ENCODE measurements around the gene NHLH1.
"Not testable (repeated sequence)": the region's sequence is repeated elsewhere in the genome, so short reads cannot be mapped to it uniquely, and the experiment has no call there.

Gene NHLH1

DNA sequence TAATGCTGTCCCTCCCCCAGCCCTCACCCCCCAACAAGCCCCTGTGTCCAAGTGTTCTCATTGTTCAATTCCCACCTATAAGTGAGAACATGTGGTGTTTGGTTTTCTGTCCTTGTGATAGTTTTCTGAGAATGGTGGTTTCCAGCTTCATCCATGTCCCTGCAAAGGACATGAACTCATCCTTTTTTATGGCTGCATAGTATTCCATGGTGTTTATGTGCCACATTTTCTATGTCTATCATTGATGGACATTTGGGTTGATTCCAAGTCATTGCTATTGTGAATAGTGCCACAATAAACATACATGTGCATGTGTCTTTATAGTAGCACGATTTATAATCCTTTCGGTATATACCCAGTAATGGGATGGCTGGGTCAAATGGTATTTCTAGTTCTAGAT, 17.9 kb downstream of the NHLH1 start:
- not testable (repeated sequence) for DNase-seq

DNA sequence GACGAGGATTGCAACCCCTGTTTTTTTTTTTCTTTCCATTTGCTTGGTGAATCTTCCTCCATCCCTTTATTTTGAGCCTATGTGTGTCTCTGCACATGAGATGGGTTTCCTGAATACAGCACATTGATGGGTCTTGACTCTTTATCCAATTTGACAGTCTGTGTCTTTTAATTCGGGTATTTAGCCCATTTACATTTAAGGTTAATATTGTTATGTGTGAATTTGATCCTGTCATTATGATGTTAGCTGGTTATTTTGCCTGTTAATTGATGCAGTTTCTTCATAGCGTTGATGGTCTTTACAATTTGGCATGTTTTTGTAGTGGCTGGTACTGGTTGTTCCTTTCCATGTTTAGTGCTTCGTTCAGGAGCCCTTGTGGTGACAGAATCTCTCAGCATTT, 21.5 kb downstream of the NHLH1 start:
- DNase-seq: not testable (repeated sequence)

DNA sequence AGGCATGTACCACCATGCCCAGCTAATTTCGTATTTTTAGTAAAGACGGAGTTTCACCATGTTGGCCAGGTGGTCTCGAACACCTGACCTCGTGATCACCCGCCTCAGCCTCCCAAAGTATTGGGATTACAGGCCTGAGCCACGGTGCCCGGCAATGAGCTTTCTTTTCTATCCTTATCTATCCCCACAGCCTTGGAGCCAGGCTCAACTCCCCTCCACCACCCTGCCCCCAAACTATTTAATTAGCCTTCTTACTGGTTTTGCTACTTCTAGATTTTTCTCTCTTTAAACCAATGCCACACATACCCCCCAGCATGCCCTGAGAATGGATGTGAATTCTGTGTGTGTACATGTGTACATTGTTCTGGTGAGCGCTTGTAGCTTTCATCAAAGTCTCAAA, 27.8 kb downstream of the NHLH1 start:
- no peak for DNase-seq

DNA sequence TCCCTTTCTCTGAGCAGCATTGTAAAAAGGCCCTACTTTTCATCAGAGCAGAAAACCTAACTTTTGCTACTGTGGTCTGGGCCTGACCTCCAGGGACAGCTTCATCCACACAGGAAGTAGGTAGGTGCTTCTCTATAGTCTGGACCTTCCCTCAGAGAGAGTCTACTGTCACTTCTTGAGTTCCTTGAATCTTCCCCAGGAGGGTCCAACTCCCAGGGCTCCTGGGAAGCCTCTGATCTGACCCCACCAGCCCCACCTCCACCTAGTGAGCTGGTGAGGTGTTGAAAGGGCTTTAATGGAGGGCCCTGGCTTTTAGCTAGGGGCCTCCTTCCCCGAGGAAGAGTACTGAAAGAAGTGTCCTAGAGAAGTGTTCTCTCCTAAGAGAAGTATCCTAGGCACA, 30.8 kb downstream of the NHLH1 start:
- DNase-seq: no peak

DNA sequence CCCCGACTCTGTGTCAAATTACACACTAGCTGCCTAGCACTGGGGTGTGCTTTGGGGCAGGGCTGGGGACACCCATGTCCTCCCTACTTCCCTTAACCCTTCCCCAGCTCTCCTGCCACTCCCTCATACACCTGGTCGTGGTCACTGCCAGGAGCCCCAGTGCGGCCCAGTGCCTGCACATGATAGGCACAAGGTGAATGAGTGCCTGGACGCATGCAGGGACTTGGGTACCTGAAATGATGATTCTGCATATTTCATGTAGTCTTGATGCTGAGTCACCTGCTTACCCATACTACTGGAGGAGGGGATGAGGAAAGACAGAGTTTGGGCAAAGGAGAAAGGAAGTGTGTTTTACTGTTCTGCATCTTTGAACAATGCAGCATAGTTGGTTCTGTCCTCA, 32.0 kb downstream of the NHLH1 start:
- DNase-seq: no peak

DNA sequence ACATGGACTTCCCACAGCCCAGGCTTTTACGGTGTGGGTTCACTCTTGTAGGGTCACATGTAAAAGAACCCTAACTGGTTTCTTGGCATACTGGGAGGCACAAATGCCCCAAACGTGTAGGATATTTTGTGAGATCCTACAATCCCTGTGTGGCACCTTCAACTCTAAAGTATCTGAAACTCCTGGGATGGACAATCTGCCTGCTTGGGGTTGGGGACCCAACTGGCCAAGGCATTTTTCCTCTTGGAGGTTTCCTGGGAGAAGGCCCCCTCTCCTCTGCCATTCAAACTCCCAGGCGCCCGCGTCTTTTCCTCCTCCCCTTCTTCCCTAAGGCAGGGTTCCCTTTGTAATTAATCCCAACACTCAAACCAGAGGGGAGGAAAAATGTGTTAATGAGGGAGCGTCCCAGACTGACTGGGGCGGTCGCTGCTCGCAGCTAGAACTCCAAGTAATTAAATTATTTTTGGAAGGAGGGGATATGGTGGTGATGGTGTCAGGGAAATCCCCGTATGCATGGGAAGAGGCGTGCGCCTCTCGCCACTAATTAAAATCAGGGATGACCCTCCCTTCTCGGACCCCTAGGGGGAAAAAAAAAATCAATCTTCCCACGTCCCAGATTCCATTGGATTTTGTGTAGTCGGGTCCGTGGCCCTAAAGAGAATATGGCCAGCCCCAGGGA, 32.8 kb downstream of the NHLH1 start:
- DNase-seq: no peak

DNA sequence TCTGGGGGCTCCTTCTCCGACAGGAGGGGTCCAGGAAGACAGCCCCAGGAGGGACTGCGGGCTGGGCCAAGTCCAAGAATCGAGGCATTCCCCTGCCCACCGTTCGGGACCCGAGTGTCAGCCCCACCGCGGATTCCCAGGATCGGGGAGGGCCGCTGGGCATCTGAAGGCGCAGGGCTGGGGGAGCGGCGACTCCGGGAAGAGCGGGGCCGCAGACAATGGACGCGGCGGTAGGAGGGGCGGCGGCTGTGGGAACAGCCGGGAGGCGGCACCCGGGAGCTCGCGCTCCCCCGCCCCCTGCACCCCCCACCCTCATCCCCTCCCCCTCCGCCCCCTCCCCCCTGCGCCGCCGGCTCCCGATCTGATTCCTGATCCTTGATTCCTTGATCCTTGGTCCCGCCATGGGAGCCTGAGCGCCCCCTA, 33.4 kb downstream of the NHLH1 start, which contains the start of gene VANGL2:
Gene VANGL2 (plus strand): TSS at position 342 of the 423 bp plus-strand sequence. CDS start 15,274 bp downstream, outside the sequence.
- no peak for DNase-seq

DNA sequence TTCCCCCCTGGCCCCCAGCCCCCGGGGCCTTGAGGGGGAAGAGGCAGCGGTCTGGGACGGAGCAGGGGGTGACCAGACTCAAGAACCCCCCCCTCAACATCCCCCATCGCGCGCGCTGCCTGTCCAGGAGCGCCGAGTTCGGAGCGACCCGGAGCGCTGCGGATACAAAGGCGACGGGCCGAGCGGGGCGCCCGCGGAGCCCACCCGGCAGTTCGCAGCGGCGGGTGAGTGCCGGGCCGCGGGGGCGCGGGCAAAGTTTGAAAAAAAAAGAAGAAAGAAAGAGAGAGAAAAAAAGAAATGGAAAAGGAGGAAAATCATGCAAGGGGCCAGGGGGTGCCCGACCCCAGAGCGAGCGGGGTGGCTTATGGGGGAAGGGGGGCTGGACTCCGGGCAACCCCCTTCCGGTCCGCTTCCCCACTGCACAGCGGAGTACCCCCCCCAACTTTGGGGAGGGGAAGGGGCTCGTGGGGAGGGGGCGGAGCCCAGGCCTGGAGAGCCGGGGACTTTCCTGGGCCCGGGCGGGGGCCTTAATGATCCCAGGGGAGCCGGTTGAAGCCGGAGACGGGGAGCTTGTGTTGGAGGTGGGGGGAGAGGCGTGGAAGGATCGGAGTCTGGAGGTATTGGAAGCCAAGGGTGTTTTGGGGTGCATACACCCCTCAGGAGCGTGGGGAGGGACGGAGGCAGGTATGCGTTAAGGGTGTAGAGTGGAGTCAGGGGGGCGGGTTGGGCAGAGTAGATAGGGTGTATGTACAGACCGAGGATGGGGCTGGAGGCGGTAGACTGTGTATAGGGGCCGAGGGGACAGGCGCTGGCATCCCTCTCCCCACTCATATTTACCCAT, 34.0 kb downstream of the NHLH1 start:
- DNase-seq: no peak

DNA sequence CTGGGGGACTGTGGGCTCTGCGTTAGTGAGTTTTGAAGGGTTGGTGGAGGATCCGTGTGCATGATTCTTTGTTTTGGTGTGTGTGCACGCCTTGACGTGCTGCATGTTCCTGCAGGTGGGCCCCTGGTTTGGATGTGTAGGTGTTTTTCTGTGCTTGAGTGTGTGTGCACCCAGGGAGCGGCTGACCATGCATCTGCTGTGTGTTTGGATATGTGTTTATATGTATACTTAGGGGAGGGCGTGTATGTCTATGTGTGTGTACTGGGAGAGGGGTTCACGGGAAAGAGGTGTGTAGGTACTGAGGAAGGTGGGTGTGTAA, 34.6 kb downstream of the NHLH1 start:
- DNase-seq: no peak

DNA sequence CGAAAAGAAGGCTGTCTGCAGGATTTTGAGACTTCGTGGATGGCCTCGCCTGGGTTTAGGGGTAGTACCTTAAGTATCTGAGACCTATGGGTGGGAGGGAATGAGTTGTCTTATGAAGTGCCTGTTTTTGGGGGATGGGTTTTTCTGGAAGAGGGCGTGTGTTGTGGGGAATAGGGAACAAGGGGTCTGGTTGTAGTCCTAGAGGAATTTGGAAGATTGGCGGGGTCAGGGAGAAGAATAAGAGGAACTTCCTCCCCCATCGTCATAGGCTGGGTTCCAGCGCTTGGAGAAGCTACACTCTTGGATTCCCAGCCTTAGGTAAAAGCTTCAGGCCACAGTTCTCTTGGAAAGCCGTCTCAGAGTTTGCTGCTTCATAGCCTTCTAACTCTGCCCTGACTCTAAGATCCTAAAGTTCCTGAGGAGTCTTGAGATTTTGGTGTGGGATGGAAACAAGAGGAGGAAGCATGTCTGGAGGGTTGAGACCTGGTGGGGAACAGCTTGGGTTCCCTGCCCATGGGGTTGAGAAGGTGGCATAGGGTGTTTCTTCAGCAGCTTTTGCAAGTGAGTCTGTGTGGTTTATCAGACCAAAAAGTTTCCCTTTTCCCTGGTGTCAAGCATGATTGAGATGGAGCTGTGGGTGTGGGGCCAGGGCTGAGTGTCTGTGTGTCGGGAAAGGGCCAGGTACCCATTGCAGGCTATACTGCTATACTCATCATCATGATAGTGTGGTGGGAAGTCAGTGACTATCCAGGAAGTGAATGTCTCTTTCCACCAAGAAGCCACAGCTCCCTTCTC, 35.3 kb downstream of the NHLH1 start:
- DNase-seq: no peak

DNA sequence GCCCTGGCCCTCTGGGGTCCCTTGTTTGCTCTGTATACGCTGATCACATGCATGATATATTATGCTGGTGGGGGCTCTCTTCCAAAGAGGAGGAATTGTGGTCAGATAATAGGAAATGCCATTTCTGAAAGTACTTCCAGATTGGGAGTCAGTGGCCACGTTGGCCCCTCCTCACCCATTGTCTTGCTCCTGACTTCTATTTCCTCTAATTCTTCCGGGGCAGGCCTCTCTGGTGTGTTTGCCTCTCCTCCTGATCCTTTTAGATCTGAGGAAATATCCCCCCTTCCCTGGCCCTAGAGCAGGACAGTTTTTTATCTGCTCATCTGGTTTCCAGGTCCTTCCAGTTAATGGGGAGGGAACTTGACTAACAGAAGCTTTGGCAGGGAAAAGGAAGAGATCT, 36.4 kb downstream of the NHLH1 start:
- DNase-seq: no peak

DNA sequence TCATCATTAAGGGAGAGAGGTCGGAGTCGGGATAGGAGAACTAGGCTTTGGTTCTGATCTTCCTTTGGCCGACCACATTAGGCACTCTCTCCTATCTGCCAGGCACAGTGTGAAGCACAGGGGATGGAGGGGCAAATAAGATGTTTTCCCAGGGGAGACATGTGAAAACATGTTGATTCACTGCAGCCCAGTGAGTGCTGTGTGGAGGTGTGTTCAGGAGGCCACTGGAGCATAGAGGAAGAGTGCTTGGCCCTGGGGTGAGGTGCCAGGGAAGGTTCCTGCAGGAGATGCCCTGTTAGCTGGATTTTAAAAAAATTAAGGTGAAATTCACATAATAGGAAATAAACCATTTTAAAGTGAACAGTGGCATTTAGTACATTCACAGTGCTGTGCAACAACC, 37.2 kb downstream of the NHLH1 start:
- no peak for DNase-seq

DNA sequence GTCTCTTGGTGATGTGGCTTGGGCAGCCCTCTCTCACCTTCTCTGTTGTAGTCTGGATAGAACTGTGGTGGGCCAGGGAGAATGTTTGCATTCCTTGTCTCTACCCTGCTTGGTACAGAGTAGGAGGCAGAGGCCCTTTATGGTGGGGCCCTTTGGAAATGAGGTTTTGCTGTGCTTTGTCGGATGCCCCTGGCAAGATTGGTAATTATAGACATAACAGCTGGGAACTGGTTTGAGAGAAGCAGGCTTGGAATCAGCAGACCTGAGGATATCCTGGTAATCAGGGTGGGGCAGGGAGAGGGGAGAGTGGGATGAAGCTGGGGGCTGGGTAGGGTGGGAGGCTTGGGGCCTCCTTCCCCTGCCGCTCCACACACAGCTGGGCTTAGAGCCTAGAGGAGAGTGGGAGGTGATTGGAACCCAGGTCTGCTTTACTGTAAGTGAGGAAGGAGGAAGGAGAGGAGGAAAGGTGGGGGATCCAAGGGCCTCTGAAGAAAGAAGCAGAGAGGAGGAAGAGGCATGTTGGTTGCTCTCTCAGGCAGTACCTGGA, 38.5 kb downstream of the NHLH1 start:
- no peak for DNase-seq

DNA sequence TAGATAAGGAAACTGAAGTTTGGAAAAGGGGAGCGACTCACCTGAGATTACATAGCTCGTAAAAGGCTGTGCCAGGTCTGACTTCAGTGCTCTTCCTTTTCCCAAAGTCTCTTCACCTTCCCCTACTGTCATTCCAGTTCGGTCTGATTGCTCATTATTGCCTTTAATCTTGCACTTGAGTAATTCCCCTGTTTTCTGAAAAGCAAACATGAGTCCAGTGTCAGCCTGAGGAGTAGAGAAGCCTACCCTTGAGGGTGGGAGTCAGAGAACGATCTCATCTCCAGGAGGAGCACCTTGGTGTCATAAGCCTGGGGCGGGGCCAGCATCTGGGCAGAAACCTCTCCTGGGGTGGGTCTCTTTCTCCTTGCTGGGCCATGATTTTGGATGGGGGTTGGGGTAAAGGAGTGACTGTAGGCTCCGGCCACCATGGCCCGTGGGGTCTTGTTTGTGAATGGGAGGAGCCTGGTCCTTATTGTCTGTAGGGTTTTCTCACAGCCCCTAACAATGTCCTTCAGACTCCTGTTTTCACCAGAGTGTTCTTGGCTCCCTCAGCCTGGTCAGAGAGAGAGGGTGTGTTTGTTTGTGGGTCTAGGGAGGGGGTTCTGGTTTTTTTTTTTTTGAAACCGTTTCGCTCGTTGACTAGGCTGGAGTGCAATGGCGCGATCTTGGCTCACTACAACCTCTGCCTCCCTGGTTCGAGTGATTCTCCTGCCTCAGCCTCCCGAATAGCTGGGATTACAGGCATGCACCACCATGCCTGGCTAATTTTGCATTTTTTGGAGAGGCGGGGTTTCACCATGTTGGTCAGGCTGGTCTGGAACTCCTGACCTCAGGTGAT, 39.5 kb downstream of the NHLH1 start:
- no peak for DNase-seq

DNA sequence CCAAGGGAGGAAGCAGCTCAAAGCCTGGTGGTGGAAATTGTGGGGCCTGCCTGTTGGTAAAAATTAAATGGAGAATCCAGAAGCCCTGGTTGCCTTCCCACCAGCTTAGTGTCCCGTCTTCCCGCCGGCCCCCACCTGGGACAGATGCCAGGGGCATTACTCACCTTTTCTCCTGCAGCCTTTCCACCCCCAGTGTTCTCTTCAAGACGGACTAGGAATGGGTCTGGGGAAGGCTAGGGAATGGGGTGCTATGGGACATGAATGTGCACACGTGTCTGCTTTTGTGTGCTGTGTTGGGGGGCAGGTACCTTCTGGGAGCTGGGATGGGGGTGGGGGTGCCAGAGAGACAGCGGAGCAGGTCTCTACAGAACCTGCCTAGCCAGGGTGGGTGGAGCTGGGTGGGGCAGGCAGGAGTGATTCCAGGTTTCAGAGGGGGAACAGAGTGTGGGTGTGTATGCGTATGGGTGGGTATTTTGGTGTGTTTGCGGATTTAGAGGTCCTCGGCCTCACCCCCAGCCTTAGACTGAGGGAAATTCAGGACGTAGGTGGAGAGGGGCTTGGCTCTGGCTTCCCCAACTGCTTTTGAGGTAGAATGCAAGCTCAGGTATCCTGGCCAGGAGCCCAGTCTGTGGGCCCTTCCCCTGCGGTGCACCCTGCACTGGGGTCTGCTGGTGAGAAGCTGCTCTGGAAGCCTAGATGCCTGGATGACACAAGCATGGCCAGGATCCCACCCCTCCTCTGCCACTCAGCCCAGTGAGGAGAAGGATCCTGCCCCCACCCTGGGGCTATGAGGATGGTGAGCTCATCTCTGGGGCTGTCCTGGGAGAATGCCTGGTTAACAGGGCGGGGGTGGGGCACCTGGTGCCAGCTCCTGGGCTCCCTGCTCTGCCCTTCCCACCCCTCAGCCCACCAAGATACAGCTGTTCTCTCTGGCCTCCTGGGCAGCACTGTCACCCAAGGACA, 41.2 kb downstream of the NHLH1 start:
- no peak for DNase-seq

DNA sequence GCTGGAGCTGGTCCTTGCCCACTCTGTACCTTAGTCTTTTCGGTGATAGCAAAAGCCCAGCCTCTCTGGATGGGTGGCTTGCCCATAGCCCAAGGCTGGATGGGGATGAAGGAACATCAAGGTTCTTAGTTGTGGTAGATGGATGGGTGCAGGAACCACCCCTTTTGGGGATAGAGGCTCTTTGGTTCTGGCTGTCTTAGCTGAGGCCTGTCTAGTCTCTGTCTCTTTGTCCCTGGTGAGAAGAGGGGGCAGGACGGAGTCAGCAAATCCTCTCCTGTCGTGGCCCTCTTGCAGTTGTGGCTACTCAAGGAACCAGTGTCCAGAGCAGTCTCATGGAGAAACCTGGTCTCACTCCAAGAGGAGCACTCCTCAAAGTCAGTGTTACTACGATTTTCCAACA, 42.0 kb downstream of the NHLH1 start:
- DNase-seq: no peak

DNA sequence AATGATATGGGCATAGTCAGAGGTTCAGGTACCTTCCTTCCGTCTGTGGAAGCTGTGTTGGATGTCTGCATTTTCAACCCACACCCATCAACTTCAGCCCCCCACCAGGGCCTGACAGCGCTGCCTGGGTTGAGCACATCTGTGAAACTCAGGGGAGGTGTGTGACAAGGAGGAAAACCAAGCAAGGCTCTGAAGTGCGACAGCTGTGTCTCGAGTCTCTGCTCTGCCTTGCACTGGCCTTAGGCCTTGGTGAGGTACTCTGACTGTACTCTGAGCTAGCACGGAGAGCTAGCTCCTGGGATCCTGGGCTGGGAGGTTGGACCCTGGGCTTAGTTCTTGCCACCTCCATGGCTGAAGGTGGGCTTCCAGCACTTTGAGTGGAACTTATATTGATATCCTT, 42.6 kb downstream of the NHLH1 start:
- DNase-seq: no peak

DNA sequence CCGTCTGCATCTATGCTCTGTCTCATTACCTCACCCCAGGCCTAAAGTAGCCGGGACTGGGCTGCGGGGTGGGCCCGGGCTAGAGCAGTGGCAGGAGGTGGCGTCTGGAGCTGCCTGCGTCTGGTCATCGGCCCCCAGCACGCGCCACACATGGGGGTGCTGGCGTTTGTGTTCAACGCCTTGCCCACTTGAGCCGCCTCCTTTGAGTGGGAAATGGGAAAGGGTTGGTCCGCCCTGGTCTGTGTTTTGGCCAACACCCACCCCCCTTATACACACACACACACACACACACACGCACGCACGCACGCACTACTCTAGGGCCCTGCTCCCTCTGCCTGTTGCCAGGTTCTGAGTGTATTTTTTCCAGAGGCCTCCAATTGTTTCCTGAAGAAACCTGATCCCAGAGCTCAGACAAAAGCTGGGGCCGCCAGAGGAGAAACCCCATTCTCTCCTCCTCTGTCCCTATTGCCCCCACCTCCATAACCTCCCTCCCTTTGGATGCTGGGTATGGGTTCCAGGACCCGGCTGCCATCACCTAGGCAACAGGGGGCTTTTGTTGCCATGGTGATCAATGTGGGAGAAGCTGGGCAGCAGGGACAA, 43.6 kb downstream of the NHLH1 start:
- no peak for DNase-seq

DNA sequence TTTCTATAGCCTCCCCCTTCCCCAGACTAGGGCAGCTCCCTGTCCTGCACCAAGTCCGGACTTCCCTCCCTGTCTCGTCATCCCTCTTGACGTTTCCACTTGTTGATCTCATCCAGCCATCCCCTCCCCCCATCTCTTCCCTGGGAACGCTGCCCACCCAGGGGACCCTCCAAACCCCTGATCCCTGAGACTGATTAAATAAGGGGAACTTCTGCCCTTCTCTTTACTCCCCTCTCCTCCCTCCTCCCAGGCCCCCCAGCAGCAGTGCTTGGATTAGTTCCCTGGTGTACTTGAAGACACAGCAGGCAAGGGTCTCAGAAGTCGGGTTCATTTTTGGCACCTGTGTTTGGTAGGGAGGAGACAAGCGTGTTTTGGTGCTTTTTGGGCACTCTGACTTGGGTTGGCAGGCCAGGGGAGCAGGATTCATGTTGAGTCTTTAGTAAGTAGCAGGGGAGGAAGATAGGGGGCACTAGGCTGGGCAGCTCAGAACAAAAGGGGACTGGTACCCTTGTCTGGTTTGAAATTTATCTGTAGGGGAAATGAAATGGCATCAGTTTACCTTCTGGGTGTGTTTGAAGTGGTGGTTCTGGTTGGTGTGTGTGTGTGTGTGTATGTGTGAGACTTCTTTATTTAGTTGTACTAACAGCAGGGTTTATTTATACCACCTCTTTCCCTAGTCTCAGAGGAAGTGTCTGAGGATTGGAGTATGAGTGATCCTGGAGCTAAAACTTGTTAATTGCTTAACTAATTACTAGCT, 44.6 kb downstream of the NHLH1 start:
- no peak for DNase-seq

DNA sequence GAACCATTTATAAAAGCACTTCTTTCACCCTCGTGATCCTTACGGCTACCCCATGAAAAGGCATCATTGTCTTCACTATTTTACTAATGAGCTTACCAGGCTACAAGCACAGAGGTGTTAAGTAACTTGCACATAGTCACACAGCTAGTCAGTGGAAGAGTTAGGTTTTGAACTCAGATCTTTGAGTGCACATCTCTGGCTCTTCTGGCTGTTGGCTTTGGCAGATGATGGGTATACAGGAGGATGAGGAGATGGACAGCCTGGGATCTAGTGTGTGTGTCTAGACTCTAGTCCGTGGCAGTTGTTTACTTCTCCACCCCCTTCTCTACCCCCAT, 45.1 kb downstream of the NHLH1 start:
- DNase-seq: no peak

Data from NCI-H446 treated with DMSO at 0.1 percent for 48 hours (cell line).